Measurements from ENCODE around the gene MICAL2. TPM values are rescaled to one million over a fixed set of nuclear protein-coding genes. Genes with fewer than 3 reads are reported as not detected.

Gene MICAL2
- total and polyA plus RNA-seq, 10 of the 15 experiments (the other 5 are each of a cell fraction or from before 2014, with no cell fraction given) = 0.90 to 5.6 (median 2.4) TPM

DNA sequence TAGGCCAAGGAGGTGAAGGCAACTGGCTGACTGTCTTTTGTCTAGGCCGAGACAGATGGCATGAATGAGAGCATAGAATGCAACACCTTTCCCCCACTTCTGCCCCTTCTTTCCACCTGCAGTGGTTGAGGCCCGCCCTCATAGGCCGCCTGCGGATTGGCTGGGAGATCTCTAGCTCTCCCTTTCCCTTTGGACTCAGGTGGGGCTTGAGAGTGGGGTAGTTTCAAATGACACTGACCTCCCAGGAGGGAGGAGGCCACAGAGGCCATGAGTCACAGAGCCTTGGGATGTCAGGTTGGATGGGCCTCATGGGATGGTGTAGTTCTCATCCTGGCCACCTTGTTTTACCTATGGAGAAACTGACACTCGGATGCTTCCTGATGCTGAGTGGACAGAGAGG, 9.1 kb downstream of the MICAL2 start (continued):
- TF ChIP-seq, protein P1, sequence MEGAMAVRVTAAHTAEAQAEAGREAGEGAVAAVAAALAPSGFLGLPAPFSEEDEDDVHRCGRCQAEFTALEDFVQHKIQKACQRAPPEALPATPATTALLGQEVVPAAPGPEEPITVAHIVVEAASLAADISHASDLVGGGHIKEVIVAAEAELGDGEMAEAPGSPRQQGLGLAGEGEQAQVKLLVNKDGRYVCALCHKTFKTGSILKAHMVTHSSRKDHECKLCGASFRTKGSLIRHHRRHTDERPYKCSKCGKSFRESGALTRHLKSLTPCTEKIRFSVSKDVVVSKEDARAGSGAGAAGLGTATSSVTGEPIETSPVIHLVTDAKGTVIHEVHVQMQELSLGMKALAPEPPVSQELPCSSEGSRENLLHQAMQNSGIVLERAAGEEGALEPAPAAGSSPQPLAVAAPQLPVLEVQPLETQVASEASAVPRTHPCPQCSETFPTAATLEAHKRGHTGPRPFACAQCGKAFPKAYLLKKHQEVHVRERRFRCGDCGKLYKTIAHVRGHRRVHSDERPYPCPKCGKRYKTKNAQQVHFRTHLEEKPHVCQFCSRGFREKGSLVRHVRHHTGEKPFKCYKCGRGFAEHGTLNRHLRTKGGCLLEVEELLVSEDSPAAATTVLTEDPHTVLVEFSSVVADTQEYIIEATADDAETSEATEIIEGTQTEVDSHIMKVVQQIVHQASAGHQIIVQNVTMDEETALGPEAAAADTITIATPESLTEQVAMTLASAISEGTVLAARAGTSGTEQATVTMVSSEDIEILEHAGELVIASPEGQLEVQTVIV (IDR thresholded peaks at IDR 0.05; ENCODE audit: borderline replicate concordance, partially characterized antibody) = no peak

DNA sequence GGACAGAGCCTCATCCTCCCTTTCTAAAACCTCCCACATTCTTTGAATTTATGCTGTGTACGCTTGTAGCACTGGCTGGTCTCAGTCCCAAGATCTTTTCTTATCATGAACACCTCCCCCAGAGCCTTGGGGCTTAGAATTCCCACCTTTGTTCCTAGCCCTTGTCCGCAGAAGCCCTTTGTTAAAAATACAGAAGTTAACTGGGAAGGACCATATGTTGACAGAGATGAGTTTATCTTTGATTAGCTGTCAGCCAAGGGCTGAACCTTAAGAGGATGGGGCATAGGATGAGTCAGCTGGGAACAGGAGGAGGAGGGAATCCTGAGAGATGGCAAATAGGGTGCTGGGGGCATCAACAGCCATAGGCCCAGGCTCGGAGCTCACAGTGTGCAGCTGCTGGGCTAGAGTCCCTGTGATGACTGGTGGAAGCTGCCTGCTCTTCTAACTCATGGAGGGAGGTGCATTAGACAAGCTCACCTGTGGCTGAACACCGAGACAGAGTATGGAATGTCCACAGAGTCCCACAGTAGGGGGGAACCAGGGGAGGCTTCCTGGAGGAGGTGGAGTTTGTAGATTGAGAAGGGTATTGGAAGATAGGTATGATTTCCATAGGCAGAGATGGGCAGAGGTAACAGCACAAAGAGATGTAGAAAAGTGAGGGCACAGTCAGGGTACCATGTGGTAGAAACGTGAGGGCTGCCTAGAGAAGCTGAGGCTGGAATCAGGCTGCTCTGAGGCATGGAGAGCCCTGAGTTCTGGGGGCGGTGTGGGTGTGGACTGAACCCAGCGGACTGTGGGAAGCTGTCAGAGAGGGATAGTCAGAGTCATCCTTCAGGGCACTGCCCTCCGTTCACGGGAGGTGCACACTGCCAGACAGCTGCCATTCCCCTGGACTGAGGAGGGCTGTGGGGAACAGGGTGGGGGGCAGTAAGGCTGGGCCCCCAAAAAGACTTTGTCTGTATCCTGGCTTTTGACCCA, 9.9 kb downstream of the MICAL2 start:
- no peaks in the 10 kb centered on the region; a peak in 1 of 4 replicates for H3K27me3 ChIP-seq (replicated peaks in 1 of 2; ENCODE audit: control insufficient read depth in 2 of 2, insufficient read depth in 2 of 2, low read length in 1 of 2)
- ChIA-PET RAD21 (ENCODE audit: unreplicated experiment) (no interaction called here), CTCF (interaction anchor here (0.7 to 3.4 kb wide), 2 partner anchors 67 to 116 kb away, joined by 3 to 23 read pairs; no protein-coding TSS in a partner anchor), POLR2A (no interaction called here), SMC1A (ENCODE audit: uncharacterized antibody, unreplicated experiment) (interaction anchor here (0.6 to 4.9 kb wide), 4 partner anchors 11 to 191 kb away, joined by 3 to 19 read pairs (median 3); no protein-coding TSS in a partner anchor)
- TF ChIP-seq ESRRA (IDR thresholded peaks at IDR 0.05; ENCODE audit: low read length) (no peak), FOXK2 (IDR thresholded peaks at IDR 0.05) (no peak), GABPA (IDR thresholded peaks at IDR 0.05; ENCODE audit: low read depth) (no peak), ZNF384 (IDR thresholded peaks at IDR 0.05; ENCODE audit: borderline replicate concordance, low read depth, low read length) (no peak), SMC3 (IDR thresholded peaks at IDR 0.05; ENCODE audit: borderline replicate concordance, low read length) (no peak), MEF2A (IDR thresholded peaks at IDR 0.05; ENCODE audit: insufficient read depth, low read depth, low read length) (no peak)
- TF ChIP-seq, protein P2, sequence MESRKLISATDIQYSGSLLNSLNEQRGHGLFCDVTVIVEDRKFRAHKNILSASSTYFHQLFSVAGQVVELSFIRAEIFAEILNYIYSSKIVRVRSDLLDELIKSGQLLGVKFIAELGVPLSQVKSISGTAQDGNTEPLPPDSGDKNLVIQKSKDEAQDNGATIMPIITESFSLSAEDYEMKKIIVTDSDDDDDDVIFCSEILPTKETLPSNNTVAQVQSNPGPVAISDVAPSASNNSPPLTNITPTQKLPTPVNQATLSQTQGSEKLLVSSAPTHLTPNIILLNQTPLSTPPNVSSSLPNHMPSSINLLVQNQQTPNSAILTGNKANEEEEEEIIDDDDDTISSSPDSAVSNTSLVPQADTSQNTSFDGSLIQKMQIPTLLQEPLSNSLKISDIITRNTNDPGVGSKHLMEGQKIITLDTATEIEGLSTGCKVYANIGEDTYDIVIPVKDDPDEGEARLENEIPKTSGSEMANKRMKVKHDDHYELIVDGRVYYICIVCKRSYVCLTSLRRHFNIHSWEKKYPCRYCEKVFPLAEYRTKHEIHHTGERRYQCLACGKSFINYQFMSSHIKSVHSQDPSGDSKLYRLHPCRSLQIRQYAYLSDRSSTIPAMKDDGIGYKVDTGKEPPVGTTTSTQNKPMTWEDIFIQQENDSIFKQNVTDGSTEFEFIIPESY (IDR thresholded peaks at IDR 0.05) = no peak
- no peaks in the 10 kb centered on the region for H3K36me3 ChIP-seq (ENCODE audit: control insufficient read depth in 2 of 2, insufficient read depth in 2 of 2, low read length in 1 of 2)
- no peaks in the 10 kb centered on the region; the same call in 1 of the 2 replicates for H3K4me1 ChIP-seq (ENCODE audit: control insufficient read depth, insufficient read depth, low read length)
- no TSS peak for BruUV-seq (replicated peaks)
- 26% methylated on average over 9 of the region's 9 CpGs for WGBS (ENCODE audit: insufficient coverage, insufficient replicate concordance, low lambda C conversion rate, missing lambda C conversion rate)
- FAIRE-seq (no peak), DNase-seq (ENCODE audit: low read depth, low spot score) (no peak), ATAC-seq (no peak)
- no peak overlapping the region for H2AFZ ChIP-seq (ENCODE audit: control insufficient read depth, low read depth, low read length)
- no peak overlapping the region for H3K4me2 ChIP-seq (ENCODE audit: control insufficient read depth, insufficient read depth)
- no peak overlapping the region for H3K4me3 ChIP-seq
- no peak overlapping the region for H3K9ac ChIP-seq (ENCODE audit: control insufficient read depth, insufficient read depth, low read length)
- no peaks in the 10 kb centered on the region for H3K9me3 ChIP-seq (replicated peaks; ENCODE audit: control insufficient read depth, insufficient read depth, low read length)
- intact Hi-C loops (cut with micrococcal nuclease; ENCODE audit: unreplicated experiment) (no loop called here), in situ Hi-C loops (cut with MboI) (no loop called here)
- no peak overlapping the region for H3K27ac ChIP-seq (ENCODE audit: control insufficient read depth, insufficient read depth)
- H3K79me2 ChIP-seq (ENCODE audit: control insufficient read depth, insufficient read depth, low read length) = no peaks in the 10 kb centered on the region
- no peaks in the 10 kb centered on the region for H4K20me1 ChIP-seq (ENCODE audit: control insufficient read depth, insufficient read depth)
